Activated T-cell treated with anti-CD3 and anti-CD28 coated beads for 24 hours (primary cell): ENCODE measurements around the gene FCMR.

Source experiments
- DNase-seq: peaks from one replicate; pipeline ENCODE4 v3.0.0-alpha.2; 2020; ENCODE audit warnings: low read depth

FCMR gene

DNA sequence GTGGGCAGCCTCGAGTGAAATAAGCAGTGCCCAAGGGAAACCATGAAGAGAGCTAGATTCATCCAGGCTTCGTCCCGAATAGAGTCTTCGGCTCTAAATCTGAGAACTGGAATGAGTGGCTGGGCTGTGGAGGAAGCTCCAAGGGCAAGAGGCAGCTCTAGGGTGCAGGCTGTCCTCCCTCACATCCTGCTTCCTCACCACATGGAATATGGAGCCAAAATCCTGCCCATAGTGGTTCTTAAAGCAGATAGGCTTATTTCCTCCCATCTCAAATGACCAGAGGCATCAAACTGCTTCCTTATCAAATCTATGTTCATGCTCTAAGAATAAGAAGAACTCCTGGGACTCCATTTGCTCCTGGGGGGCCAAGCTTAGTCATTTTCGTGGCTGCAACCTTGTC is 22.0 kb downstream of the FCMR start:
- DNase-seq = no peak

- no peak for DNase-seq
Observed at GRCh38 chr1:206898915-206899431, 22.8 kb downstream of the FCMR start.

DNA sequence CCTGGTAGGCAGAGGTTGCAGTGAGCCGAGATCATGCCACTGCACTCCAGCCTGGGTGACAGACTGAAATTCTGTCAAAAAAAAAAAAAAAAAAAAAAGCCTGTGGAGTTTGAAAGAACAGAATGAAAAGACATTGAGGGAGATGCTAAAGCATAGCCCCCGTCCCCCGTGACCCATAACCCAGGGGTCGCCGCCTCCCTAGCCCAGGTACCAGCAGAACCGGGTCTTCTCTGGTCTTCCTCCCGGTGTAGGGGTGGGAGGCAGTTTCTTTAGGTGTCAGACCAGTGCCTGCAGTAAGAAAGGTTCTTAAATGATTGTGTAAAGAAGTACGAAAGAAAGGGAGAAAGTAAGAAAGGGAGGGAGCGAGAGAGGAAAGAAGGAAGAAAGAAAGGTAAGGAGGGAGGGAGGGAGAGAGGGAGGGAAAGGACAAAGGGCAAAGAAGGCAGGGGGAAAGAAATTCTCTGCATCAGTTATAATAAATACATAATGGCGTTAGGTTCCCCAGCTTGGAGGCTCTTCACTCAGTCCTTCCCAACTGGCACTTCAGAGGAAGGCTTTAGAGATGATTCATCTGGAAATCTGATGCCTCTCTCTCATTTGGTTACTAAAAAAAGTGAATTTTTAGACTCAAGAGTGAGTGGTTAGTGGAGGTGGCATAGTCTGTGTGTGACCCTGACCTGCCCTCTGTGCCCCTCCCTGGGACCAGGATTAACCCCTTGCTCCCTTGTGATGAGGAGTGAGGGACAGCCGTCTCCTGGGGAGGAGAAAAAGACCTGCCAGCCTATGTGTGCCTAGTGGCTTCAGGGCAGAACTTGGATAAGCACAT is 23.4 kb downstream of the FCMR start:
- no peak for DNase-seq

DNA sequence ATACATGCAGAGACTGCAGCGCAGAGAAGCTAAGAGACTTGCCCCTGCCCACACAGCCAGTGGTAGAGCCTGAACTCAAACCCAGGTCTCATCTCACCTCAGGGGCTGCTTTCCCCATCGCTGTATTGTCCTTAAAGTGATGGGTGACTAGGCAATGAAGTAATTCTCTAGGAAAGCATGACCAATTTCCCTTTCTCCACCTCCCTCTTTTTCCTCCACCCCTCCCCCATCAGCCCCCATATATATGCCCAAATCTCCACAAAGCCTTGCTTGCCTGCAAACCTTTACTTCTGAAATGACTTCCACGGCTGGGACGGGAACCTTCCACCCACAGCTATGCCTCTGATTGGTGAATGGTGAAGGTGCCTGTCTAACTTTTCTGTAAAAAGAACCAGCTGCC is 24.6 kb downstream of the FCMR start, which contains the start of gene IL24:
Gene IL24, plus strand, starts transcription at position 269 of the 400 bp plus-strand sequence. CDS start 390 bp downstream, outside the sequence.
- peak; percentile 64 for DNase-seq

GRCh38 chr1:206896261-206896660 is 25.5 kb downstream of the FCMR start:
- DNase-seq = no peak

- no peak for DNase-seq
Observed at GRCh38 chr1:206895837-206896242, 25.9 kb downstream of the FCMR start.

DNA sequence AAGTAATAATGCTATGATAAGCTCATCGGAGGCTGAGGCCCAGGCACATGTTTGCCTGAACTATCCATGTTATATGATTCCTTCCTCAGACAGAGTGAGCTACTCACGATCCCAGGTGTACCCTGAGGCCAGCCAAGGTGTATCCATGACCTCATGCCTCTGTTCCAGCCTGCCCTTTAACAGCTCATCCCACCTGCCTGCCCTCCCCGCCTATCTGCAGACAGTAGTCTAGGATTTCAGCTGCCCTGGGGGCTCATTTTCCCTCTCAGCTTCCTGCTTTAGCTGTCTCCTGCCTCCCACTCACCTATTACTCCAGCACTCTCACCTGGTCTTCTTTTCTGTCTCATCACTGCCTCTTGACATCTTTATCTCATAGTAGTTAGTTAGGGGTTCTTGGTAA is 26.4 kb downstream of the FCMR start:
- no peak for DNase-seq

- DNase-seq = no peak
Observed at GRCh38 chr1:206893380-206893779, 28.4 kb downstream of the FCMR start.

GRCh38 chr1:206892351-206892984 is 29.3 kb downstream of the FCMR start:
- no peak for DNase-seq

GRCh38 chr1:206891412-206891811 is 30.3 kb downstream of the FCMR start:
- no peak for DNase-seq

GRCh38 chr1:206890125-206891060 is 31.3 kb downstream of the FCMR start:
- DNase-seq = no peak

DNA sequence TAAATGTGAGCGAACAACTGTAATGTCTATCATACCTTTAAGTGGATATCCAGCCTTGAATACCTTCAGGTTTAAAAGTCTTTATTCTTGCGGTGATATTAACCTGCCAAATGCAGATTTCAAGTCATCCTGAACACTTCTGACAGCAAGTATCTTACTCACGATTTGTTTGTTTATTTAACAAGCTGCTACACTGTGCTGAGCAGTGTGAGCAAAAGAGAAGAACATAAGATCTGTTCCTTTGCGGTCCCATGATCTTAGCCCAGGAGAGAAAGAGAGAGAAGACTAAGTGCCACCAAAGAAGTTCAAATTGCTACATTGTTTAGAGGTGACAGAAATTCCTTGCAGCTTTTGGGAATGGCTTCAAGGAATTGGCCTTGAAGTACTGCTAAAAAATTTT is 34.0 kb downstream of the FCMR start:
- no peak for DNase-seq

DNA sequence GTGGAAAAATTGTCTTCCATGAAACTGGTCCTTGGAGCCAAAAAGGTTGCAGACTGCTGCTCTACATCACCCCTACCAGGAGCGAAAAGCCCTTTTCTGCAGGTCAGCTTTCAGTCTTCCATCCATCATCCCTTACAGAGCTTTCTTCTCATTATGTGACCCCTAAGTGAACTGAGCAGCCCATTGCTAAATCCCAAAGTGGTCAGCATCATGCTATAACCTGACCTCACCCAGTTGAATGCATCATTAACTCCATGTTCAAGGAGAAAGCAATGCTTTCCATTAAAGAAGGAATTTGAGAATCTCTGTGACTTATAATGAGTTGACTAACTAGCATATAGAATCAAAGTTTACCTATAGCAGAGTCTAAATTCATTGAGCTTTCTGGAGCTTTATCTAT is 34.9 kb downstream of the FCMR start:
- DNase-seq = no peak

DNA sequence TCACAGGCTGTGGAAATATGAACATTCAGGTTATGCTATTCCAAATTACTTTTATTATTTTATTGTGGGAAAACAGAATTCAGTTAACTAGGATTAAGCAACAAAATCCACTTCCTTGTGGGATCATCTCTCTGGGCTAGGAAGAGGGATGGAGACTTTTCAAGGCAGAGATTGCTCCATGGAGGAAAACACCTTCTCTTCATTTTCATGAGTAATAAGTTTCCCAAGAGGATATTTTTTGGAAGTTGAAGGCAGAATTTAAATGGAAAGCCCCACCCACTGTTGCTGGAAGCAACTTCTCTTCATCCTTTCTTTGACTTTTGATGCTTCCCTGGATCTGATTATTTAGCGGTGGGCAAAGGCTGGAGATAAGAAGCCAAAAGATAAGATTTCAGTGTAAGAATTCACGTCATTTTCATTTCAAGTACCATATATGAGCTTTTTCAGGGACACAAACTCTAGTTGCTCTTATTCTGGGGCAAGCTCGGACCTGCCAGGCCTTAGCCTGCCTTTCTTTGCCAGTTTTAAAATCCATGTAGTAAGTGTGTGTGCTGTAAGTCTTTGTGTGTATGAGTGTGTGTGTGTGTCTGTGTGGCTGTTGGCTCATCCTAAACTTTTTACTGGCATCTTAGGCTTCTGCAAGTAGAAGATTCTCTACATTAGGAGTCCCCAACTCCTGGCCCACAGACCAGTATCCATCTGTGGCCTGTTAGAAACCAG is 36.2 kb downstream of the FCMR start:
- no peak for DNase-seq

- no peak for DNase-seq
Observed at GRCh38 chr1:206883876-206884275, 37.9 kb downstream of the FCMR start.

GRCh38 chr1:206883160-206883559 is 38.6 kb downstream of the FCMR start:
- DNase-seq = no peak

GRCh38 chr1:206882555-206882954 is 39.2 kb downstream of the FCMR start:
- no peak for DNase-seq

DNA sequence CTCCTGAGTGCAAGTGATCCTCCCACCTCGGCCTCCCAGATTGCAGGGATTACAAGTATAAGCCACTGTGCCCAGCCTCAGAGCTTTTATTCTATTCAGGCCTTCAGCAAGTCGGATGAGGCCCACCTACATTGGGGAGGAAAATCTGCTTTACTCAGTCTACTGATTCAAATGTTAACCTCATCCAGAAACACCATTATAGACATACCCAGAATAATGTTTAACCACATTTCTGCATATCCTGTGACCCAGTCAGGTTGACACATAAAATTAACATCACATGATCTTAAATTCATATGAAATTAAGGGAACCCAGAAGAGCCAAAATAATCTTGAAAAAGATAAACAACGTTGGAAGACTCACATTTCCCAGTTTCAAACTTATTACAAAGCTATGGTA is 41.4 kb downstream of the FCMR start:
- no peak for DNase-seq

DNA sequence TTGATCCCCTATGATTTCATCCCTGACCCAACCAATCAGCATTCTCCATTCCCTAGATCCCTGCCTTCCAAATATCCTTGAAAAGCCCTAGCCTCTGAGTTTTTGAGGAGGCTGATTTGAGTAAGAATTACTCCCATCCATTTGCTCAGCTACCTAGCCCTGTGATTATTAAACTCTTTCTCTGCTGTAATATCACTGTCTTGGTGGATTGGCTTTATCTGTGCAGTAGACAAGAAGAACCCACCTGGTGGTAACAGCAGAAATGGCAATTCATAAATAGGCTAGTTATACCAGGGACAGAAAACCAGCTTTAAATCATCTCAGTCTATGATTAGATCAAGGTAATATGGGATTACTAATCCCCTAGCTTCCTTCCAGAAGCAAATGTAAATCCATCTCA is 43.3 kb downstream of the FCMR start:
- no peak for DNase-seq

GRCh38 chr1:206875752-206876377 is 45.9 kb downstream of the FCMR start:
- DNase-seq = no peak

- DNase-seq = no peak
Observed at GRCh38 chr1:206873603-206874188, 48.0 kb downstream of the FCMR start.
